NCI-H460 (cell line): Measurements from ENCODE around the gene AP1B1. TPM values are rescaled to one million over a fixed set of nuclear protein-coding genes. Genes with fewer than 3 reads are reported as not detected.
"Not testable (repeated sequence)": the region's sequence is repeated elsewhere in the genome, so short reads cannot be mapped to it uniquely, and the experiment has no call there.

Experiments used
- DNase-seq: peaks from one replicate; pipeline ENCODE4 v3.0.0-alpha.2; 2016; ENCODE audit warnings: low read depth; ENCODE audit errors: extremely low read depth
- total RNA-seq: library from RNA; depleted of rRNA; stranded (reverse); fragments of >200 nt; shearing (Covaris generic); gene quantifications from 2 replicates; pipeline ENCODE4 v1.2.3, GENCODE V29; 2014

Gene AP1B1
- total RNA-seq, 1 experiment from 2014 or later: 28.6 TPM

- no peak for DNase-seq
Measured at GRCh38 chr22:29390270-29390669, 1.9 kb upstream of the AP1B1 start.

GRCh38 chr22:29388759-29389090, 355 bp upstream of the AP1B1 start:
- no peak for DNase-seq

- DNase-seq: no peak
Measured at GRCh38 chr22:29386708-29387107, 1.7 kb downstream of the AP1B1 start.

- DNase-seq: no peak
Measured at GRCh38 chr22:29385748-29386147, 2.6 kb downstream of the AP1B1 start.

GRCh38 chr22:29385151-29385704, 3.1 kb downstream of the AP1B1 start:
- DNase-seq: no peak

GRCh38 chr22:29383740-29384139, 4.6 kb downstream of the AP1B1 start:
- no peak for DNase-seq

- no peak for DNase-seq
Measured at GRCh38 chr22:29382580-29383302, 5.6 kb downstream of the AP1B1 start.

GRCh38 chr22:29380856-29381255, 7.5 kb downstream of the AP1B1 start:
- DNase-seq: no peak

- no peak for DNase-seq
Measured at GRCh38 chr22:29380032-29380781, 8.2 kb downstream of the AP1B1 start.

- no peak for DNase-seq
Measured at GRCh38 chr22:29379258-29379657, 9.1 kb downstream of the AP1B1 start.

GRCh38 chr22:29377979-29378378, 10.4 kb downstream of the AP1B1 start:
- DNase-seq: no peak

GRCh38 chr22:29376705-29377104, 11.7 kb downstream of the AP1B1 start:
- DNase-seq: not testable (repeated sequence)

- DNase-seq: no peak
Measured at GRCh38 chr22:29375398-29376076, 12.8 kb downstream of the AP1B1 start.

- not testable (repeated sequence) for DNase-seq
Measured at GRCh38 chr22:29374806-29375205, 13.6 kb downstream of the AP1B1 start.

GRCh38 chr22:29374401-29374800, 14.0 kb downstream of the AP1B1 start:
- DNase-seq: no peak

GRCh38 chr22:29370537-29370936, 17.8 kb downstream of the AP1B1 start:
- DNase-seq: no peak

- DNase-seq: peak; percentile 37
Measured at GRCh38 chr22:29369460-29369859, 18.9 kb downstream of the AP1B1 start.

- peak; percentile 30 for DNase-seq
Measured at GRCh38 chr22:29359469-29359868, 28.9 kb downstream of the AP1B1 start.

- DNase-seq: not testable (repeated sequence)
Measured at GRCh38 chr22:29357193-29357890, 31.0 kb downstream of the AP1B1 start.

- no peak for DNase-seq
Measured at GRCh38 chr22:29353860-29354259, 34.5 kb downstream of the AP1B1 start.

- no peak for DNase-seq
Measured at GRCh38 chr22:29353286-29353685, 35.1 kb downstream of the AP1B1 start.
